B cell (primary cell): ENCODE measurements around the gene RGS6. TPM values are rescaled to one million over a fixed set of nuclear protein-coding genes. Genes with fewer than 3 reads are reported as not detected.

Source experiments
- ATAC-seq: fragments of 200-7000 bp; cut with Tn5 transposase; one replicate; pipeline ENCODE4 v1.10.0; 2021; ENCODE audit warnings: low read depth, mild to moderate bottlenecking, moderate number of reproducible peaks, moderate library complexity
- CTCF ChIA-PET: fragments of 350-600 bp; sonication (Branson Sonifier 250); formaldehyde crosslinking; loops from one replicate; lab custom pipeline; 2021; ENCODE audit warnings: antibody characterized with exemption, inconsistent platforms; lab: Charles Lee
- POLR2A ChIA-PET: fragments of 350-600 bp; sonication (Branson Sonifier 250); formaldehyde crosslinking; loops from one replicate; lab custom pipeline; 2021; ENCODE audit warnings: antibody characterized with exemption; lab: Charles Lee
- DNase-seq: peaks from one replicate; pipeline ENCODE4 v3.0.0; 2013
- H2AFZ ChIP-seq: 2 replicates; pipeline ENCODE4 v1.6.1; 2012; ENCODE audit warnings: mild to moderate bottlenecking, low read depth, low read length; ENCODE audit not compliant: insufficient read depth, poor library complexity, severe bottlenecking
- H3K27ac ChIP-seq, 2 donors: 1 replicate in 1 of 2; 2 replicates in 1 of 2; pipeline ENCODE4 v1.5.1; 2012 to 2013; ENCODE audit warnings: low read length in 2 of 2, mild to moderate bottlenecking in 2 of 2, moderate library complexity in 1 of 2
- H3K27me3 ChIP-seq, 4 experiments: fragments of 200-600 bp in 1 of 4; sonication (generic) in 1 of 4; replicated peaks in 1 of 4; 1 replicate in 2 of 4; 2 replicates in 2 of 4; pipeline versions ENCODE4 v1.6.1 to v1.7.0; 2013 to 2016; ENCODE audit warnings: low read length in 3 of 4, mild to moderate bottlenecking in 2 of 4, mixed read lengths in 1 of 4, moderate library complexity in 1 of 4; ENCODE audit not compliant: insufficient read depth in 4 of 4, control insufficient read depth in 3 of 4; ENCODE audit errors: control extremely low read depth in 1 of 4
- H3K36me3 ChIP-seq, 2 experiments: replicated peaks in 1 of 2; 1 replicate in 1 of 2; 2 replicates in 1 of 2; pipeline versions ENCODE4 v1.6.1 to v1.7.1; 2013; ENCODE audit warnings: low read length in 1 of 2; ENCODE audit not compliant: insufficient read depth in 2 of 2, control insufficient read depth in 1 of 2; ENCODE audit errors: control extremely low read depth in 1 of 2, extremely low read depth in 1 of 2
- H3K4me1 ChIP-seq, 2 donors: fragments of 200-600 bp in 1 of 2; sonication (generic) in 1 of 2; 1 replicate in 1 of 2; 2 replicates in 1 of 2; pipeline versions ENCODE4 v1.5.1 to v1.6.1; 2013 to 2017; ENCODE audit warnings: low read length in 2 of 2; ENCODE audit not compliant: control insufficient read depth in 2 of 2, insufficient read depth in 2 of 2
- H3K4me2 ChIP-seq: replicated peaks from 2 replicates; pipeline ENCODE3; 2012; ENCODE audit warnings: mild to moderate bottlenecking, low read depth, low read length; ENCODE audit not compliant: poor library complexity, severe bottlenecking
- H3K4me3 ChIP-seq, 5 experiments: fragments of 200-600 bp in 1 of 5; sonication (generic) in 1 of 5; 1 replicate in 3 of 5; 2 replicates in 2 of 5; pipeline versions ENCODE4 v1.5.1 to v1.7.0; 2011 to 2016; ENCODE audit warnings: low read length in 4 of 5, mild to moderate bottlenecking in 4 of 5, low read depth in 2 of 5, control low read depth in 1 of 5, moderate library complexity in 1 of 5; ENCODE audit not compliant: insufficient read depth in 1 of 5; ENCODE audit errors: control extremely low read depth in 1 of 5, extremely low read depth in 1 of 5
- H3K79me2 ChIP-seq: fragments of 200-600 bp; sonication (generic); one replicate; pipeline ENCODE4 v1.6.0; 2016; ENCODE audit warnings: low read length; ENCODE audit not compliant: control insufficient read depth, insufficient read depth
- H3K9ac ChIP-seq: fragments of 200-600 bp; sonication (generic); 2 replicates; pipeline ENCODE4 v1.6.1; 2017; ENCODE audit warnings: mild to moderate bottlenecking, low read length, moderate library complexity
- H3K9me3 ChIP-seq, 3 donors: one replicate each; pipeline versions ENCODE4 v1.6.1 to v1.7.1; 2013; ENCODE audit warnings: low read length in 2 of 3; ENCODE audit not compliant: control insufficient read depth in 2 of 3, insufficient read depth in 1 of 3; ENCODE audit errors: control extremely low read depth in 1 of 3
- H4K20me1 ChIP-seq: 2 replicates; pipeline ENCODE4 v1.6.0; 2012; ENCODE audit warnings: mild to moderate bottlenecking, low read length; ENCODE audit not compliant: insufficient read depth, control insufficient read depth, poor library complexity, severe bottlenecking
- H3K27ac Mint-ChIP-seq: one replicate; pipeline ENCODE4 v1.8.0; 2021; ENCODE audit warnings: mixed read lengths
- H3K27me3 Mint-ChIP-seq: one replicate; pipeline ENCODE4 v1.8.0; 2021; ENCODE audit warnings: mixed read lengths
- H3K4me1 Mint-ChIP-seq: one replicate; pipeline ENCODE4 v1.8.0; 2021; ENCODE audit warnings: mixed read lengths
- H3K4me3 Mint-ChIP-seq: one replicate; pipeline ENCODE4 v1.8.0; 2021; ENCODE audit warnings: mixed read lengths
- H3K9me3 Mint-ChIP-seq: one replicate; pipeline ENCODE4 v1.8.0; 2022; ENCODE audit warnings: mixed read lengths; ENCODE audit not compliant: insufficient read depth
- CTCF ChIP-seq: fragments of 200-600 bp; IDR thresholded peaks from one replicate; pipeline ENCODE4 v1.8.0; 2022; ENCODE audit warnings: antibody characterized with exemption, mild to moderate bottlenecking
- EZH2 ChIP-seq: IDR thresholded peaks from 2 replicates; pipeline ENCODE4 v1.6.1; 2012; ENCODE audit warnings: borderline replicate concordance, low read depth, mild to moderate bottlenecking, moderate library complexity, low read length; ENCODE audit not compliant: insufficient read depth, poor library complexity, severe bottlenecking
- WGBS: methylation state at CpG from one replicate; pipeline ENCODE4 v1.1.5; 2013; ENCODE audit warnings: missing lambda C conversion rate; ENCODE audit not compliant: insufficient coverage; 5-methylcytosine and 5-hydroxymethylcytosine counted together
- intact Hi-C: fragments of 100-400 bp; cut with micrococcal nuclease; formaldehyde crosslinking; loops from one replicate; pipeline ENCODE4 v1.10.0; 2022
- polyA plus RNA-seq: library from polyadenylated mRNA; depleted of rRNA; stranded (reverse); fragments of >200 nt; gene quantifications from 2 replicates; pipeline ENCODE4 v1.2.3, GENCODE V29; 2012
- total RNA-seq, 2 donors: library from RNA; stranded (reverse); fragments of 120-200 nt in 1 of 2; gene quantifications; 1 replicate in 1 of 2; 2 replicates in 1 of 2; pipeline versions ENCODE4 v1.2.3 to v1.2.4, GENCODE V29; 2013 to 2022

Gene RGS6
- total and polyA plus RNA-seq, 2 donors (not counting 1 experiment from before 2014, with no cell fraction given): 0.07 TPM; not detected in 1

GRCh38 chr14:71890541-71890940 lies 41.7 kb upstream of the RGS6 start:
- no peak for ATAC-seq
- H3K27me3 Mint-ChIP-seq: peaks cover 21% of the 10 kb centered on the region
- Histone ChIP-seq H3K9me3 (peaks cover 2 to 10% (median 3%) of the 10 kb centered on the region in 3 donors), H4K20me1 (no peaks in the 10 kb centered on the region), H3K27me3 (no peaks in the 10 kb centered on the region), H2AFZ (no peak overlapping the region), H3K36me3 (no peaks in the 10 kb centered on the region), H3K4me2 (no peak overlapping the region), H3K9ac (no peak overlapping the region), H3K4me3 (no peak overlapping the region), H3K27ac (no peak overlapping the region), H3K4me1 (no peaks in the 10 kb centered on the region), H3K79me2 (no peaks in the 10 kb centered on the region)
- TF ChIP-seq EZH2: no peak
- TF ChIP-seq CTCF: no peak
- POLR2A ChIA-PET: no interaction called here
- intact Hi-C loops: no loop called here
- no CpG with 5 or more reads among the region's 1 CpG for WGBS
- H3K9me3 Mint-ChIP-seq: peaks cover 5% of the 10 kb centered on the region
- H3K4me1 Mint-ChIP-seq: no peaks in the 10 kb centered on the region
- CTCF ChIA-PET: no interaction called here
- DNase-seq: no peak
- H3K4me3 Mint-ChIP-seq: no peak overlapping the region
- H3K27ac Mint-ChIP-seq: no peak overlapping the region

DNA sequence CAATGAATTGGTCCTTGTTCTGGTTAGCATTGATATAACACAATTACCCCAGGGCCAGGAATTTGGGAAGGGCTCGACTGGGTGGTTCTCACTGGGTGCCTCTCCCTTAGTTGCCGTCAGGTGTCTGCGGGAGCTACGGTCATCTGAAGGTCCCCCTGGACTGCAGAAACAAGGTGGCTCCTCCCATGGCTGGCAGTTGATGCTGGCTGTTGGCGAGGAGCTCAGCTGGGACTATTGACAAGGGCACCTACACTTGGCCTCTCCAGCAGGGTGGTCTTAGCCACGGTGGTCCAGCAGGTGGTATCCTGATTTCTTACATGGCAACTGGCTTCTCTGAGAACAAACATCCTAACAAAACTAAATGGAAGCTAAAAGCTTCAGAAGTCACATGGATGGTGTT lies 41.0 kb upstream of the RGS6 start:
- Histone ChIP-seq H3K9me3 (peaks cover 2 to 14% (median 3%) of the 10 kb centered on the region in 3 donors), H3K36me3 (no peaks in the 10 kb centered on the region), H3K4me3 (no peak overlapping the region), H2AFZ (no peak overlapping the region), H4K20me1 (no peaks in the 10 kb centered on the region), H3K79me2 (no peaks in the 10 kb centered on the region), H3K9ac (no peak overlapping the region), H3K27me3 (no peaks in the 10 kb centered on the region), H3K4me2 (no peak overlapping the region), H3K27ac (no peak overlapping the region), H3K4me1 (no peaks in the 10 kb centered on the region)
- DNase-seq (no peak), ATAC-seq (no peak)
- CTCF ChIA-PET: no interaction called here
- WGBS: 95% methylated on average over 5 of the region's 6 CpGs
- no peaks in the 10 kb centered on the region for H3K4me1 Mint-ChIP-seq
- H3K27ac Mint-ChIP-seq: no peak overlapping the region
- intact Hi-C loops: no loop called here
- POLR2A ChIA-PET: no interaction called here
- peaks cover 19% of the 10 kb centered on the region for H3K27me3 Mint-ChIP-seq
- no peak overlapping the region for H3K4me3 Mint-ChIP-seq
- no peak for TF ChIP-seq CTCF
- no peak for TF ChIP-seq EZH2
- peaks cover 3% of the 10 kb centered on the region for H3K9me3 Mint-ChIP-seq
